H9 (cell line): ENCODE results near the gene ATP8B4. TPM values are rescaled to one million over a fixed set of nuclear protein-coding genes. Genes with fewer than 3 reads are reported as not detected.

ENCODE experiments used
- DNase-seq: peaks from one replicate; pipeline ENCODE4 v3.0.0-alpha.2; 2017
- H2AFZ ChIP-seq: one replicate; pipeline ENCODE4 v1.6.1; 2013; ENCODE audit warnings: mild to moderate bottlenecking, low read length, control low read depth, moderate library complexity
- H2AK5ac ChIP-seq: 2 replicates; pipeline ENCODE4 v1.6.1; 2013; ENCODE audit warnings: low read length, control low read depth, mixed read lengths; ENCODE audit not compliant: insufficient read length
- H2BK120ac ChIP-seq: one replicate; pipeline ENCODE4 v1.6.1; 2013; ENCODE audit warnings: low read depth, mild to moderate bottlenecking, low read length, control low read depth, inconsistent platforms; ENCODE audit not compliant: poor library complexity, severe bottlenecking
- H2BK12ac ChIP-seq: 2 replicates; pipeline ENCODE4 v1.6.1; 2013; ENCODE audit warnings: low read length, control low read depth, mixed read lengths, low read depth; ENCODE audit not compliant: insufficient read length
- H2BK15ac ChIP-seq: 2 replicates; pipeline ENCODE4 v1.6.1; 2013; ENCODE audit warnings: low read depth, low read length, control low read depth
- H2BK20ac ChIP-seq: one replicate; pipeline ENCODE4 v1.6.1; 2013; ENCODE audit warnings: low read depth, mild to moderate bottlenecking, low read length, control low read depth, inconsistent platforms; ENCODE audit not compliant: poor library complexity, severe bottlenecking
- H2BK5ac ChIP-seq: 2 replicates; pipeline ENCODE4 v1.6.1; 2013; ENCODE audit warnings: low read length, control low read depth, mixed read lengths; ENCODE audit not compliant: insufficient read length
- H3K14ac ChIP-seq: 2 replicates; pipeline ENCODE4 v1.6.1; 2013; ENCODE audit warnings: low read length, control low read depth; ENCODE audit not compliant: insufficient read depth
- H3K18ac ChIP-seq: 2 replicates; pipeline ENCODE4 v1.6.1; 2013; ENCODE audit warnings: low read depth, mild to moderate bottlenecking, mixed read lengths, low read length, control low read depth; ENCODE audit not compliant: insufficient read length
- H3K23ac ChIP-seq: 2 replicates; pipeline ENCODE4 v1.6.1; 2013; ENCODE audit warnings: low read length, control low read depth, mixed read lengths, low read depth; ENCODE audit not compliant: insufficient read length
- H3K23me2 ChIP-seq: 2 replicates; pipeline ENCODE4 v1.6.1; 2013; ENCODE audit warnings: low read depth, mild to moderate bottlenecking, mixed read lengths, low read length, control low read depth; ENCODE audit not compliant: insufficient read length, poor library complexity, severe bottlenecking
- H3K27ac ChIP-seq: 2 replicates; pipeline ENCODE4 v1.5.1; 2013; ENCODE audit warnings: low read length, control low read depth, mixed read lengths, low read depth; ENCODE audit not compliant: insufficient read length
- H3K27me3 ChIP-seq: 2 replicates; pipeline ENCODE4 v1.6.1; 2013; ENCODE audit warnings: low read length, control low read depth, inconsistent platforms; ENCODE audit not compliant: insufficient read depth
- H3K4ac ChIP-seq: 2 replicates; pipeline ENCODE4 v1.6.1; 2013; ENCODE audit warnings: low read depth, mild to moderate bottlenecking, control low read depth, inconsistent platforms, low read length, moderate library complexity
- H3K4me1 ChIP-seq: 2 replicates; pipeline ENCODE4 v1.6.1; 2013; ENCODE audit warnings: low read length, control low read depth, inconsistent platforms; ENCODE audit not compliant: insufficient read depth
- H3K4me2 ChIP-seq: 2 replicates; pipeline ENCODE4 v1.6.1; 2013; ENCODE audit warnings: low read length, control low read depth, mixed read lengths; ENCODE audit not compliant: insufficient read length, insufficient read depth
- H3K56ac ChIP-seq: 2 replicates; pipeline ENCODE4 v1.6.1; 2013; ENCODE audit warnings: low read depth, mild to moderate bottlenecking, mixed read lengths, low read length, control low read depth; ENCODE audit not compliant: insufficient read length
- H3K79me1 ChIP-seq: 2 replicates; pipeline ENCODE4 v1.6.1; 2013; ENCODE audit warnings: low read depth, mild to moderate bottlenecking, moderate library complexity, low read length, control low read depth, inconsistent platforms; ENCODE audit not compliant: insufficient read depth, poor library complexity, severe bottlenecking
- H3K79me2 ChIP-seq: 2 replicates; pipeline ENCODE4 v1.6.1; 2013; ENCODE audit warnings: low read length, control low read depth, inconsistent platforms; ENCODE audit not compliant: insufficient read depth
- H3K9ac ChIP-seq: 2 replicates; pipeline ENCODE4 v1.6.1; 2013; ENCODE audit warnings: low read length, control low read depth, mixed read lengths; ENCODE audit not compliant: insufficient read length; ENCODE audit errors: extremely low read depth
- H3K9me3 ChIP-seq: one replicate; pipeline ENCODE4 v1.6.1; 2013; ENCODE audit warnings: low read depth, low read length, inconsistent platforms; ENCODE audit not compliant: control insufficient read depth
- H3T11ph ChIP-seq: one replicate; pipeline ENCODE4 v1.6.1; 2013; ENCODE audit warnings: mild to moderate bottlenecking, low read length, control low read depth, inconsistent platforms
- H4K20me1 ChIP-seq: one replicate; pipeline ENCODE4 v1.6.1; 2013; ENCODE audit not compliant: control insufficient read depth, insufficient read length, insufficient read depth
- H4K5ac ChIP-seq: 2 replicates; pipeline ENCODE4 v1.6.1; 2013; ENCODE audit warnings: low read depth, mild to moderate bottlenecking, mixed read lengths, low read length, control low read depth; ENCODE audit not compliant: insufficient read length
- H4K8ac ChIP-seq: replicated peaks from 2 replicates; pipeline ENCODE4 v1.6.1; 2013; ENCODE audit warnings: low read length, control low read depth, mixed read lengths, low read depth; ENCODE audit not compliant: insufficient read length
- H4K91ac ChIP-seq: 2 replicates; pipeline ENCODE4 v1.6.1; 2013; ENCODE audit warnings: low read depth, mild to moderate bottlenecking, moderate library complexity, mixed read lengths, low read length, control low read depth; ENCODE audit not compliant: insufficient read length
- H3K27ac Mint-ChIP-seq, 3 experiments: 2 replicates in 2 of 3; 3 replicates in 1 of 3; pipeline ENCODE4 v1.8.0; 2020 to 2021; ENCODE audit warnings: mixed read lengths in 3 of 3, mild to moderate bottlenecking in 1 of 3, moderate library complexity in 1 of 3
- H3K27me3 Mint-ChIP-seq: 2 replicates; pipeline ENCODE4 v1.8.0; 2021; ENCODE audit warnings: low read depth, mild to moderate bottlenecking, moderate library complexity, mixed read lengths
- H3K36me3 Mint-ChIP-seq, 3 experiments: 2 replicates in 2 of 3; 3 replicates in 1 of 3; pipeline ENCODE4 v1.8.0; 2020 to 2021; ENCODE audit warnings: low read depth in 3 of 3, mixed read lengths in 3 of 3; ENCODE audit not compliant: insufficient read depth in 1 of 3
- H3K4me1 Mint-ChIP-seq, 2 experiments: 2 replicates each; pipeline ENCODE4 v1.8.0; 2020; ENCODE audit warnings: mixed read lengths in 2 of 2
- H3K4me3 Mint-ChIP-seq, 2 experiments: 2 replicates in 1 of 2; 3 replicates in 1 of 2; pipeline ENCODE4 v1.8.0; 2020 to 2021; ENCODE audit warnings: mild to moderate bottlenecking in 2 of 2, mixed read lengths in 2 of 2, moderate library complexity in 1 of 2
- H3K9me3 Mint-ChIP-seq, 2 experiments: 2 replicates in 1 of 2; 3 replicates in 1 of 2; pipeline ENCODE4 v1.8.0; 2020; ENCODE audit warnings: mild to moderate bottlenecking in 2 of 2, mixed read lengths in 2 of 2, moderate library complexity in 1 of 2
- CTCF ChIP-seq: fragments of 200-600 bp; sonication (generic); conservative IDR thresholded peaks from 3 replicates; pipeline ENCODE4 v1.8.0; 2021; ENCODE audit warnings: antibody characterized with exemption, mild to moderate bottlenecking
- WGBS: extraction: QIAGEN DNeasy Blood & Tissue Kit; methylation state at CpG from one replicate; pipeline ENCODE4 v1.1.7; 2013; ENCODE audit warnings: missing lambda C conversion rate, low lambda C conversion rate, mixed read lengths; ENCODE audit not compliant: insufficient read length; ENCODE audit errors: extremely low coverage; 5-methylcytosine and 5-hydroxymethylcytosine counted together
- total RNA-seq: library from RNA; stranded (reverse); gene quantifications from 2 replicates; pipeline ENCODE4 v1.2.1, GENCODE V29; 2021

Gene ATP8B4
- total RNA-seq, 1 experiment from 2014 or later: 0.52 TPM

GRCh38 chr15:49987198-49987785 lies 131.7 kb downstream of the ATP8B4 start:
- H3K4me1 Mint-ChIP-seq: peaks cover 21 to 27% of the 10 kb centered on the region in 2 experiments
- Histone ChIP-seq H2BK120ac (no peak overlapping the region), H3K79me2 (no peaks in the 10 kb centered on the region), H4K5ac (no peak overlapping the region), H2AK5ac (no peak overlapping the region), H2BK12ac (no peak overlapping the region), H2BK5ac (no peak overlapping the region), H3T11ph (no peak overlapping the region), H2BK20ac (no peak overlapping the region), H3K23ac (no peak overlapping the region), H3K18ac (no peak overlapping the region), H3K23me2 (no peaks in the 10 kb centered on the region), H3K27me3 (no peaks in the 10 kb centered on the region), H3K9me3 (no peaks in the 10 kb centered on the region), H3K4ac (no peak overlapping the region), H3K27ac (no peak overlapping the region), H3K14ac (peak overlapping the region; percentile 47; the same call in 1 of the 2 replicates), H4K20me1 (no peaks in the 10 kb centered on the region), H3K9ac (no peak overlapping the region), H3K4me2 (no peak overlapping the region), H3K79me1 (no peaks in the 10 kb centered on the region), H2AFZ (no peak overlapping the region), H3K4me1 (no peaks in the 10 kb centered on the region), H4K8ac (no peak overlapping the region), H3K56ac (no peak overlapping the region), H4K91ac (no peak overlapping the region), H2BK15ac (no peak overlapping the region)
- no peaks in the 10 kb centered on the region; a peak in 1 of 5 replicates for H3K9me3 Mint-ChIP-seq
- H3K4me3 Mint-ChIP-seq: no peak overlapping the region
- no CpG with 5 or more reads among the region's 3 CpGs for WGBS
- no peak for DNase-seq
- TF ChIP-seq CTCF: no peak
- no peaks in the 10 kb centered on the region for H3K27me3 Mint-ChIP-seq
- H3K27ac Mint-ChIP-seq: peak overlapping the region in 2 of 3 experiments; percentile 10 to 17; a peak in 4 of 7 replicates
- no peaks in the 10 kb centered on the region for H3K36me3 Mint-ChIP-seq
